ENCODE measurements around the gene UMODL1. TPM values are rescaled to one million over a fixed set of nuclear protein-coding genes. Genes with fewer than 3 reads are reported as not detected.
A peak's percentile ranks its signal among the peaks of the same experiment; 100 is the strongest.

The UMODL1 gene
- polyA plus RNA-seq, 3 donors = not detected

- H4K20me1 ChIP-seq (ENCODE audit: insufficient read depth, low read length) = no peaks in the 10 kb centered on the region
- 88% methylated on average over 1 of the region's 2 CpGs for WGBS (ENCODE audit: insufficient coverage)
- peaks cover 0 to 2% (median 0%) of the 10 kb centered on the region in 7 donors for H3K9me3 Mint-ChIP-seq
- no peak for DNase-seq
- H3K27me3 Mint-ChIP-seq (ENCODE audit: low read depth in 3 of 3) = peaks cover 0 to 6% (median 3%) of the 10 kb centered on the region in 3 donors
- no peak overlapping the region for H3K9ac ChIP-seq (ENCODE audit: insufficient read depth, low read length, poor library complexity, severe bottlenecking)
- TF ChIP-seq CTCF (IDR thresholded peaks at IDR 0.05) = no peak
- H3K4me3 ChIP-seq (replicated peaks in 1 of 3; ENCODE audit: low read depth in 2 of 3, low read length in 3 of 3) = no peak overlapping the region
- no peaks in the 10 kb centered on the region for H3K79me2 ChIP-seq (ENCODE audit: insufficient read depth, low read length)
- no peak overlapping the region for H2AFZ ChIP-seq (ENCODE audit: insufficient read depth, low read depth, low read length, poor library complexity, severe bottlenecking)
- H3K36me3 ChIP-seq (replicated peaks in 1 of 2; ENCODE audit: control insufficient read depth in 1 of 2, insufficient read depth in 2 of 2, low read length in 2 of 2) = no peaks in the 10 kb centered on the region
- H3K27ac Mint-ChIP-seq = peak overlapping the region in 1 of 7 donors; percentile 21
- no peaks in the 10 kb centered on the region for H3K9me3 ChIP-seq (replicated peaks in 1 of 2; ENCODE audit: control insufficient read depth in 1 of 2, insufficient read depth in 1 of 2, low read length in 2 of 2)
- no peak overlapping the region for H3K27ac ChIP-seq (ENCODE audit: low read depth in 1 of 2, low read length in 2 of 2)
- peaks cover 0 to 4% of the 10 kb centered on the region in 2 donors for H3K4me1 ChIP-seq (ENCODE audit: control insufficient read depth in 1 of 2, insufficient read depth in 2 of 2, low read length in 2 of 2)
- no peak overlapping the region for H3K4me2 ChIP-seq (replicated peaks; ENCODE audit: extremely low read depth, low read length, poor library complexity, severe bottlenecking)
- H3K4me1 Mint-ChIP-seq = peaks cover 9% of the 10 kb centered on the region
- H3K36me3 Mint-ChIP-seq = no peaks in the 10 kb centered on the region
- intact Hi-C loops (cut with micrococcal nuclease) = no loop called here
- no peak overlapping the region for H3K4me3 Mint-ChIP-seq
- H3K27me3 ChIP-seq (ENCODE audit: control insufficient read depth in 2 of 2, insufficient read depth in 2 of 2, low read length in 2 of 2) = no peaks in the 10 kb centered on the region
Measured at GRCh38 chr21:42032266-42032665, 38.9 kb upstream of the UMODL1 start.

GRCh38 chr21:42032968-42033367 lies 38.1 kb upstream of the UMODL1 start:
- H3K9me3 Mint-ChIP-seq = no peaks in the 10 kb centered on the region
- no peak for DNase-seq
- Histone ChIP-seq H3K4me2 (replicated peaks; ENCODE audit: extremely low read depth, low read length, poor library complexity, severe bottlenecking) (no peak overlapping the region), H3K4me1 (ENCODE audit: control insufficient read depth in 1 of 2, insufficient read depth in 2 of 2, low read length in 2 of 2) (peaks cover 0 to 4% of the 10 kb centered on the region in 2 donors), H3K9ac (ENCODE audit: insufficient read depth, low read length, poor library complexity, severe bottlenecking) (no peak overlapping the region), H3K4me3 (replicated peaks in 1 of 3; ENCODE audit: low read depth in 2 of 3, low read length in 3 of 3) (no peak overlapping the region), H3K27me3 (ENCODE audit: control insufficient read depth in 2 of 2, insufficient read depth in 2 of 2, low read length in 2 of 2) (no peaks in the 10 kb centered on the region), H3K27ac (ENCODE audit: low read depth in 1 of 2, low read length in 2 of 2) (no peak overlapping the region), H3K36me3 (replicated peaks in 1 of 2; ENCODE audit: control insufficient read depth in 1 of 2, insufficient read depth in 2 of 2, low read length in 2 of 2) (no peaks in the 10 kb centered on the region), H2AFZ (ENCODE audit: insufficient read depth, low read depth, low read length, poor library complexity, severe bottlenecking) (no peak overlapping the region), H4K20me1 (ENCODE audit: insufficient read depth, low read length) (no peaks in the 10 kb centered on the region), H3K79me2 (ENCODE audit: insufficient read depth, low read length) (no peaks in the 10 kb centered on the region), H3K9me3 (replicated peaks in 1 of 2; ENCODE audit: control insufficient read depth in 1 of 2, insufficient read depth in 1 of 2, low read length in 2 of 2) (no peaks in the 10 kb centered on the region)
- no peak for TF ChIP-seq CTCF (IDR thresholded peaks at IDR 0.05)
- no peak overlapping the region for H3K4me3 Mint-ChIP-seq
- H3K4me1 Mint-ChIP-seq = peaks cover 7% of the 10 kb centered on the region
- H3K36me3 Mint-ChIP-seq = no peaks in the 10 kb centered on the region
- 97% methylated on average over 3 of the region's 3 CpGs for WGBS (ENCODE audit: insufficient coverage)
- intact Hi-C loops (cut with micrococcal nuclease) = no loop called here
- H3K27me3 Mint-ChIP-seq (ENCODE audit: low read depth in 3 of 3) = peaks cover 0 to 3% (median 3%) of the 10 kb centered on the region in 3 donors
- no peak overlapping the region for H3K27ac Mint-ChIP-seq
